ENCODE results near the gene CDH12.

CDH12 gene

GRCh38 chr5:22665801-22666200 is 187.3 kb downstream of the CDH12 start:
- Histone ChIP-seq H3K36me3 (replicated peaks) (no peaks in the 10 kb centered on the region), H3K4me3 (no peak overlapping the region), H3K9me3 (no peaks in the 10 kb centered on the region), H3K4me1 (no peaks in the 10 kb centered on the region), H3K27me3 (ENCODE audit: low read depth) (no peaks in the 10 kb centered on the region)
- DNase-seq (ENCODE audit: low spot score in 2 of 2), result no peak
- in situ Hi-C loops (cut with MboI; ENCODE audit: low sequenced_read_pairs), result no loop called here

GRCh38 chr5:22663134-22663533 is 190.0 kb downstream of the CDH12 start:
- Histone ChIP-seq H3K9me3 (no peaks in the 10 kb centered on the region), H3K4me3 (no peak overlapping the region), H3K36me3 (replicated peaks) (no peaks in the 10 kb centered on the region), H3K27me3 (ENCODE audit: low read depth) (no peaks in the 10 kb centered on the region), H3K4me1 (no peaks in the 10 kb centered on the region)
- in situ Hi-C loops (cut with MboI; ENCODE audit: low sequenced_read_pairs), result no loop called here
- DNase-seq (ENCODE audit: low spot score in 2 of 2), result no peak

GRCh38 chr5:22662391-22662790 is 190.8 kb downstream of the CDH12 start:
- Histone ChIP-seq H3K4me1 (no peaks in the 10 kb centered on the region), H3K36me3 (replicated peaks) (no peaks in the 10 kb centered on the region), H3K27me3 (ENCODE audit: low read depth) (no peaks in the 10 kb centered on the region), H3K9me3 (no peaks in the 10 kb centered on the region), H3K4me3 (no peak overlapping the region)
- in situ Hi-C loops (cut with MboI; ENCODE audit: low sequenced_read_pairs), result no loop called here
- no peak for DNase-seq (ENCODE audit: low spot score in 2 of 2)

- in situ Hi-C loops (cut with MboI; ENCODE audit: low sequenced_read_pairs), result no loop called here
- Histone ChIP-seq H3K9me3 (no peaks in the 10 kb centered on the region), H3K4me1 (no peaks in the 10 kb centered on the region; the same call in 1 of the 2 replicates), H3K36me3 (replicated peaks) (no peaks in the 10 kb centered on the region), H3K27me3 (ENCODE audit: low read depth) (no peaks in the 10 kb centered on the region), H3K4me3 (no peak overlapping the region)
- no peak for DNase-seq (ENCODE audit: low spot score in 2 of 2)
These were observed 201.8 kb downstream of the CDH12 start for GRCh38 chr5:22651355-22651754.

- H3K27me3 ChIP-seq (ENCODE audit: low read depth), result no peaks in the 10 kb centered on the region
- no peaks in the 10 kb centered on the region for H3K36me3 ChIP-seq (replicated peaks)
- H3K4me1 ChIP-seq, result no peaks in the 10 kb centered on the region; the same call in 1 of the 2 replicates
- H3K9me3 ChIP-seq, result no peaks in the 10 kb centered on the region
- in situ Hi-C loops (cut with MboI; ENCODE audit: low sequenced_read_pairs), result no loop called here
- no peak for DNase-seq (ENCODE audit: low spot score in 2 of 2)
- H3K4me3 ChIP-seq, result no peak overlapping the region
These were observed 202.6 kb downstream of the CDH12 start for GRCh38 chr5:22650511-22650910.

GRCh38 chr5:22649074-22649473 is 204.1 kb downstream of the CDH12 start:
- Histone ChIP-seq H3K4me1 (no peaks in the 10 kb centered on the region; the same call in 1 of the 2 replicates), H3K36me3 (replicated peaks) (no peaks in the 10 kb centered on the region), H3K27me3 (ENCODE audit: low read depth) (no peaks in the 10 kb centered on the region), H3K9me3 (no peaks in the 10 kb centered on the region), H3K4me3 (no peak overlapping the region)
- in situ Hi-C loops (cut with MboI; ENCODE audit: low sequenced_read_pairs), result no loop called here
- DNase-seq (ENCODE audit: low spot score in 2 of 2), result peak; percentile 10 to 48

GRCh38 chr5:22644859-22645258 is 208.3 kb downstream of the CDH12 start:
- no peaks in the 10 kb centered on the region for H3K36me3 ChIP-seq (replicated peaks)
- no peak for DNase-seq (ENCODE audit: low spot score in 2 of 2)
- in situ Hi-C loops (cut with MboI; ENCODE audit: low sequenced_read_pairs), result no loop called here
- no peaks in the 10 kb centered on the region for H3K27me3 ChIP-seq (ENCODE audit: low read depth)
- no peaks in the 10 kb centered on the region for H3K9me3 ChIP-seq
- no peaks in the 10 kb centered on the region; the same call in 1 of the 2 replicates for H3K4me1 ChIP-seq
- H3K4me3 ChIP-seq, result no peak overlapping the region

- in situ Hi-C loops (cut with MboI; ENCODE audit: low sequenced_read_pairs), result no loop called here
- no peak for DNase-seq (ENCODE audit: low spot score in 2 of 2)
- no peaks in the 10 kb centered on the region for H3K4me1 ChIP-seq
- no peaks in the 10 kb centered on the region for H3K27me3 ChIP-seq (ENCODE audit: low read depth)
- H3K9me3 ChIP-seq, result no peaks in the 10 kb centered on the region
- H3K36me3 ChIP-seq (replicated peaks), result no peaks in the 10 kb centered on the region
- H3K4me3 ChIP-seq, result no peak overlapping the region
These were observed 209.8 kb downstream of the CDH12 start for GRCh38 chr5:22643356-22643755.

GRCh38 chr5:22631683-22632082 is 221.5 kb downstream of the CDH12 start:
- Histone ChIP-seq H3K4me1 (no peaks in the 10 kb centered on the region), H3K27me3 (ENCODE audit: low read depth) (no peaks in the 10 kb centered on the region), H3K9me3 (no peaks in the 10 kb centered on the region), H3K4me3 (no peak overlapping the region), H3K36me3 (replicated peaks) (no peaks in the 10 kb centered on the region)
- in situ Hi-C loops (cut with MboI; ENCODE audit: low sequenced_read_pairs), result no loop called here
- DNase-seq (ENCODE audit: low spot score in 2 of 2), result no peak

- H3K27me3 ChIP-seq (ENCODE audit: low read depth), result no peaks in the 10 kb centered on the region
- in situ Hi-C loops (cut with MboI; ENCODE audit: low sequenced_read_pairs), result no loop called here
- H3K36me3 ChIP-seq (replicated peaks), result no peaks in the 10 kb centered on the region
- H3K9me3 ChIP-seq, result no peaks in the 10 kb centered on the region
- H3K4me1 ChIP-seq, result no peaks in the 10 kb centered on the region
- no peak overlapping the region for H3K4me3 ChIP-seq
- DNase-seq (ENCODE audit: low spot score in 2 of 2), result no peak
These were observed 226.1 kb downstream of the CDH12 start for GRCh38 chr5:22627029-22627428.

GRCh38 chr5:22625451-22625850 is 227.7 kb downstream of the CDH12 start:
- H3K27me3 ChIP-seq (ENCODE audit: low read depth), result no peaks in the 10 kb centered on the region
- H3K4me1 ChIP-seq, result no peaks in the 10 kb centered on the region
- H3K9me3 ChIP-seq, result no peaks in the 10 kb centered on the region
- H3K4me3 ChIP-seq, result no peak overlapping the region
- no peak for DNase-seq (ENCODE audit: low spot score in 2 of 2)
- no peaks in the 10 kb centered on the region for H3K36me3 ChIP-seq (replicated peaks)
- in situ Hi-C loops (cut with MboI; ENCODE audit: low sequenced_read_pairs), result no loop called here

GRCh38 chr5:22621084-22621483 is 232.1 kb downstream of the CDH12 start:
- Histone ChIP-seq H3K4me1 (no peaks in the 10 kb centered on the region), H3K27me3 (ENCODE audit: low read depth) (no peaks in the 10 kb centered on the region), H3K9me3 (no peaks in the 10 kb centered on the region), H3K4me3 (no peak overlapping the region), H3K36me3 (replicated peaks) (no peaks in the 10 kb centered on the region)
- in situ Hi-C loops (cut with MboI; ENCODE audit: low sequenced_read_pairs), result no loop called here
- no peak for DNase-seq (ENCODE audit: low spot score in 2 of 2)

GRCh38 chr5:22615964-22616363 is 237.2 kb downstream of the CDH12 start:
- in situ Hi-C loops (cut with MboI; ENCODE audit: low sequenced_read_pairs), result no loop called here

GRCh38 chr5:22614486-22615094 is 238.6 kb downstream of the CDH12 start:
- no peaks in the 10 kb centered on the region for H3K27me3 ChIP-seq (ENCODE audit: low read depth)
- H3K4me1 ChIP-seq, result no peaks in the 10 kb centered on the region
- in situ Hi-C loops (cut with MboI; ENCODE audit: low sequenced_read_pairs), result no loop called here
- no peak for DNase-seq (ENCODE audit: low spot score in 2 of 2)
- no peak overlapping the region for H3K4me3 ChIP-seq
- no peaks in the 10 kb centered on the region for H3K36me3 ChIP-seq (replicated peaks)
- no peaks in the 10 kb centered on the region for H3K9me3 ChIP-seq

More at GRCh38 chr5:22615964-22616363, 237.2 kb downstream of the CDH12 start:
- DNase-seq (ENCODE audit: low spot score in 2 of 2), result no peak
- H3K4me1 ChIP-seq, result no peaks in the 10 kb centered on the region
- no peaks in the 10 kb centered on the region for H3K9me3 ChIP-seq
- no peaks in the 10 kb centered on the region for H3K36me3 ChIP-seq (replicated peaks)
- no peak overlapping the region for H3K4me3 ChIP-seq
- no peaks in the 10 kb centered on the region for H3K27me3 ChIP-seq (ENCODE audit: low read depth)

- no peaks in the 10 kb centered on the region for H3K36me3 ChIP-seq (replicated peaks)
- H3K9me3 ChIP-seq, result no peaks in the 10 kb centered on the region
- no peaks in the 10 kb centered on the region for H3K27me3 ChIP-seq (ENCODE audit: low read depth)
- H3K4me3 ChIP-seq, result no peak overlapping the region
- DNase-seq (ENCODE audit: low spot score in 2 of 2), result no peak
- in situ Hi-C loops (cut with MboI; ENCODE audit: low sequenced_read_pairs), result no loop called here
- no peaks in the 10 kb centered on the region for H3K4me1 ChIP-seq
These were observed 240.2 kb downstream of the CDH12 start for GRCh38 chr5:22612928-22613327.
